NB4 (cell line): ENCODE data around the gene PTGFRN.

Experiments
- MYC ChIP-seq: IDR thresholded peaks from 2 replicates; pipeline ENCODE4 v1.6.1; 2011; ENCODE audit warnings: low read depth, low read length
- POLR2A ChIP-seq: IDR thresholded peaks from 2 replicates; pipeline ENCODE4 v1.6.1; 2011; ENCODE audit warnings: mild to moderate bottlenecking; ENCODE audit not compliant: insufficient read length; ENCODE audit errors: extremely low read depth
- TF ChIP-seq, protein P1 (sequence below): IDR thresholded peaks from one replicate; pipeline ENCODE4 v1.5.1; 2012; ENCODE audit warnings: low read depth, low read length
- TF ChIP-seq, protein P2 (sequence below): IDR thresholded peaks from 2 replicates; pipeline ENCODE4 v1.6.1; 2011; ENCODE audit warnings: low read depth, low read length

DNA sequence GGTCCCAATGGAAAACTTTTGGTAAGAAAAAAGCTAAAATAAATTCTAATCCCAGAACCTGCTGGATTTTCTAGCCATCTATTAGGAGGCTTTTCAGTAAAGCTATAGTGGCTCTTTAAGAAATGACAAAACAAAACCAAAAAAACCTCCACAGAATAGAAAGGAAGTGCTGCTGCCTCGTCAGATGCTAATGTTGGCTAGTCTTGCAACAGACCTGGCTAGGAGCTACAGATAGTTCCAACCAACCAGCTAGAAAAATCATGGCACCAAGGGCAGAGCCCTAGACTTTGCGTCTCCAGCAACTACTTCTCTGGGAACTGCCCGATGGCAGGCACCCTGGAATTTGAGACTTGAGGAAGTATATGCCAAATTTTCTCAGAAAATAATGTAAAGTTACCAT is 99.4 kb downstream of the PTGFRN start:
- TF ChIP-seq, protein P1, sequence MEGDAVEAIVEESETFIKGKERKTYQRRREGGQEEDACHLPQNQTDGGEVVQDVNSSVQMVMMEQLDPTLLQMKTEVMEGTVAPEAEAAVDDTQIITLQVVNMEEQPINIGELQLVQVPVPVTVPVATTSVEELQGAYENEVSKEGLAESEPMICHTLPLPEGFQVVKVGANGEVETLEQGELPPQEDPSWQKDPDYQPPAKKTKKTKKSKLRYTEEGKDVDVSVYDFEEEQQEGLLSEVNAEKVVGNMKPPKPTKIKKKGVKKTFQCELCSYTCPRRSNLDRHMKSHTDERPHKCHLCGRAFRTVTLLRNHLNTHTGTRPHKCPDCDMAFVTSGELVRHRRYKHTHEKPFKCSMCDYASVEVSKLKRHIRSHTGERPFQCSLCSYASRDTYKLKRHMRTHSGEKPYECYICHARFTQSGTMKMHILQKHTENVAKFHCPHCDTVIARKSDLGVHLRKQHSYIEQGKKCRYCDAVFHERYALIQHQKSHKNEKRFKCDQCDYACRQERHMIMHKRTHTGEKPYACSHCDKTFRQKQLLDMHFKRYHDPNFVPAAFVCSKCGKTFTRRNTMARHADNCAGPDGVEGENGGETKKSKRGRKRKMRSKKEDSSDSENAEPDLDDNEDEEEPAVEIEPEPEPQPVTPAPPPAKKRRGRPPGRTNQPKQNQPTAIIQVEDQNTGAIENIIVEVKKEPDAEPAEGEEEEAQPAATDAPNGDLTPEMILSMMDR: no peak
- TF ChIP-seq MYC: no peak
- TF ChIP-seq POLR2A: no peak
- TF ChIP-seq, protein P2, sequence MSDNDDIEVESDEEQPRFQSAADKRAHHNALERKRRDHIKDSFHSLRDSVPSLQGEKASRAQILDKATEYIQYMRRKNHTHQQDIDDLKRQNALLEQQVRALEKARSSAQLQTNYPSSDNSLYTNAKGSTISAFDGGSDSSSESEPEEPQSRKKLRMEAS: no peak
